Activated CD8-positive, alpha-beta memory T cell treated with anti-CD3 and anti-CD28 coated beads for 48 hours (primary cell): Measurements from ENCODE around the gene GOLGB1.

ENCODE experiments used
- DNase-seq, 3 experiments: peaks; one replicate each; pipeline ENCODE4 v3.0.0-alpha.2; 2020; ENCODE audit warnings: low read depth in 2 of 3, low spot score in 2 of 3

GOLGB1 gene

GRCh38 chr3:121637922-121638321 lies 111.6 kb downstream of the GOLGB1 start:
- DNase-seq = no peak

- no peak for DNase-seq
Measured at GRCh38 chr3:121630355-121630754, 119.2 kb downstream of the GOLGB1 start.

- DNase-seq = no peak
Measured at GRCh38 chr3:121629601-121630000, 119.9 kb downstream of the GOLGB1 start.

- no peak for DNase-seq
Measured at GRCh38 chr3:121627622-121628021, 121.9 kb downstream of the GOLGB1 start.

GRCh38 chr3:121627211-121627610 lies 122.3 kb downstream of the GOLGB1 start:
- no peak for DNase-seq

GRCh38 chr3:121626495-121626894 lies 123.0 kb downstream of the GOLGB1 start:
- no peak for DNase-seq

GRCh38 chr3:121624147-121624899 lies 125.2 kb downstream of the GOLGB1 start:
- DNase-seq = no peak

GRCh38 chr3:121621491-121621890 lies 128.1 kb downstream of the GOLGB1 start:
- no peak for DNase-seq

- DNase-seq = no peak
Measured at GRCh38 chr3:121619691-121620090, 129.8 kb downstream of the GOLGB1 start.
